WTC11 (cell line): ENCODE data around the gene ZNF789.

Experiments
- ATF2 ChIP-seq: sonication (generic); formaldehyde crosslinking; IDR thresholded peaks from 2 replicates; pipeline ENCODE4 v1.8.1; 2022; ENCODE audit warnings: low read depth, missing genetic modification reagents, borderline replicate concordance
- ESRRA ChIP-seq: sonication (generic); formaldehyde crosslinking; IDR thresholded peaks from 2 replicates; pipeline ENCODE4 v1.8.1; 2022; ENCODE audit warnings: mild to moderate bottlenecking, missing genetic modification reagents, borderline replicate concordance
- JUN ChIP-seq: sonication (generic); formaldehyde crosslinking; IDR thresholded peaks from 2 replicates; pipeline ENCODE4 v1.8.0; 2023; ENCODE audit warnings: mild to moderate bottlenecking, missing genetic modification reagents
- TP53 ChIP-seq: sonication (generic); formaldehyde crosslinking; IDR thresholded peaks from 2 replicates; pipeline ENCODE4 v1.8.1; 2023; ENCODE audit warnings: mild to moderate bottlenecking, missing genetic modification reagents
- ZNF263 ChIP-seq: sonication (generic); formaldehyde crosslinking; IDR thresholded peaks from 2 replicates; pipeline ENCODE4 v1.8.1; 2022; ENCODE audit warnings: low read depth, mild to moderate bottlenecking, moderate library complexity, missing genetic modification reagents
- ZNF512 ChIP-seq: sonication (generic); formaldehyde crosslinking; IDR thresholded peaks from 2 replicates; pipeline ENCODE4 v1.8.1; 2022; ENCODE audit warnings: missing genetic modification reagents, borderline replicate concordance
- TF ChIP-seq, protein P1 (sequence below): fragments of 200-600 bp; IDR thresholded peaks from 2 replicates; pipeline ENCODE4 v1.8.0; 2022; ENCODE audit warnings: antibody characterized with exemption
- TF ChIP-seq, protein P2 (sequence below): fragments of 250-450 bp; sonication (Bioruptor Pico); IDR thresholded peaks from 2 replicates; pipeline ENCODE4 v1.9.0; 2021; ENCODE audit warnings: mild to moderate bottlenecking

GRCh38 chr7:99521399-99521798 is 48.7 kb downstream of the ZNF789 start:
- TF ChIP-seq, protein P1, sequence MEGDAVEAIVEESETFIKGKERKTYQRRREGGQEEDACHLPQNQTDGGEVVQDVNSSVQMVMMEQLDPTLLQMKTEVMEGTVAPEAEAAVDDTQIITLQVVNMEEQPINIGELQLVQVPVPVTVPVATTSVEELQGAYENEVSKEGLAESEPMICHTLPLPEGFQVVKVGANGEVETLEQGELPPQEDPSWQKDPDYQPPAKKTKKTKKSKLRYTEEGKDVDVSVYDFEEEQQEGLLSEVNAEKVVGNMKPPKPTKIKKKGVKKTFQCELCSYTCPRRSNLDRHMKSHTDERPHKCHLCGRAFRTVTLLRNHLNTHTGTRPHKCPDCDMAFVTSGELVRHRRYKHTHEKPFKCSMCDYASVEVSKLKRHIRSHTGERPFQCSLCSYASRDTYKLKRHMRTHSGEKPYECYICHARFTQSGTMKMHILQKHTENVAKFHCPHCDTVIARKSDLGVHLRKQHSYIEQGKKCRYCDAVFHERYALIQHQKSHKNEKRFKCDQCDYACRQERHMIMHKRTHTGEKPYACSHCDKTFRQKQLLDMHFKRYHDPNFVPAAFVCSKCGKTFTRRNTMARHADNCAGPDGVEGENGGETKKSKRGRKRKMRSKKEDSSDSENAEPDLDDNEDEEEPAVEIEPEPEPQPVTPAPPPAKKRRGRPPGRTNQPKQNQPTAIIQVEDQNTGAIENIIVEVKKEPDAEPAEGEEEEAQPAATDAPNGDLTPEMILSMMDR, result no peak
- TF ChIP-seq ATF2 (CRISPR knock-in tag) (no peak), ZNF263 (CRISPR knock-in tag) (no peak), TP53 (CRISPR knock-in tag) (no peak), ESRRA (CRISPR knock-in tag) (no peak), ZNF512 (CRISPR knock-in tag) (no peak), JUN (no peak)
- TF ChIP-seq, protein P2, sequence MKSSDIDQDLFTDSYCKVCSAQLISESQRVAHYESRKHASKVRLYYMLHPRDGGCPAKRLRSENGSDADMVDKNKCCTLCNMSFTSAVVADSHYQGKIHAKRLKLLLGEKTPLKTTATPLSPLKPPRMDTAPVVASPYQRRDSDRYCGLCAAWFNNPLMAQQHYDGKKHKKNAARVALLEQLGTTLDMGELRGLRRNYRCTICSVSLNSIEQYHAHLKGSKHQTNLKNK, result no peak
